Activated CD4-positive, alpha-beta T cell treated with anti-CD3 and anti-CD28 coated beads, Interleukin-2, Interleukin-6, amounts not matched to agents 100 ng/mL and 50 ng/mL, durations not matched to agents 16 hours and 8 hours (primary cell): Measurements from ENCODE around the gene NEAT1.
A peak's percentile ranks its signal among the peaks of the same experiment; 100 is the strongest.
"Not testable (repeated sequence)": the region's sequence is repeated elsewhere in the genome, so short reads cannot be mapped to it uniquely, and the experiment has no call there.

Experiments used
- DNase-seq: peaks from one replicate; pipeline ENCODE4 v3.0.0-alpha.2; 2020

NEAT1 gene

GRCh38 chr11:65436412-65437032, 13.9 kb downstream of the NEAT1 start:
- DNase-seq, result no peak

DNA sequence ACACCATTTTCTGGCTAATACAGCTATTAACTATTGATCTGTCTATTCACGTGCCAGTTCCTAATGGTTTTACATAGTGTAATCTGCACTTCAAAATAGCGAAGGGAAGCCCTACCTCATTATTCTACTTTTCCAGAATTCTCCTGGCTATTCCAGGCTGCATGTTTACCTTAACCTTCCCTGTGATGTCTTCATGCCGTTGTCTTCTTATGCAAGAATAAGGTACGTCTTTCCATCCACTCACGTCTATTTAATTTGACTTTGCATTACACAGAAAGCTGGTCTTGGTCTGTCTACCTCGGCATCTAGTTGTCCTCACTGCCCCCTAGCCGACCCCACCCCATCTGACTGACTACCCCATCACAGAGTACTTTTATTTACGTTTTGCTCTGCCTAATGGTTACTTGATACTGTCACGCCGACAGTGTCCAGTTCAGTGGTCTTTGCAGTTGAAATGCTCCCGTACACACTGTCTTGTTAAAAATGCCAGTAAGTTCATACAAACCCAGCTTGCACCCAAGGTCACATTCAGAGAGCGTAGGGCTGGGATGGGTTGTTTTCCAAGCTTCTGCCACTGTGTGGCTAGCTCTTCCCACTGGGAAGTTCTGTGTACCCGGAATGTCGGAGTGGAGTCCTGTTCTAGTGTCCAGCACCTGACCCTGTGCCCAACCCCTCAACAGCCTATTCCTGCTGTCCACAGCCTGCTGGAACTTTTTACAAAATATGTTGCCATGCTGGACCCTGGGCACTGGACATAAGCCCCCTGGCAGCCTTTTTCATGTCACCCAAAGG, 15.0 kb downstream of the NEAT1 start:
- no peak for DNase-seq

- no peak for DNase-seq
Observed at GRCh38 chr11:65438257-65439151, 15.9 kb downstream of the NEAT1 start.

DNA sequence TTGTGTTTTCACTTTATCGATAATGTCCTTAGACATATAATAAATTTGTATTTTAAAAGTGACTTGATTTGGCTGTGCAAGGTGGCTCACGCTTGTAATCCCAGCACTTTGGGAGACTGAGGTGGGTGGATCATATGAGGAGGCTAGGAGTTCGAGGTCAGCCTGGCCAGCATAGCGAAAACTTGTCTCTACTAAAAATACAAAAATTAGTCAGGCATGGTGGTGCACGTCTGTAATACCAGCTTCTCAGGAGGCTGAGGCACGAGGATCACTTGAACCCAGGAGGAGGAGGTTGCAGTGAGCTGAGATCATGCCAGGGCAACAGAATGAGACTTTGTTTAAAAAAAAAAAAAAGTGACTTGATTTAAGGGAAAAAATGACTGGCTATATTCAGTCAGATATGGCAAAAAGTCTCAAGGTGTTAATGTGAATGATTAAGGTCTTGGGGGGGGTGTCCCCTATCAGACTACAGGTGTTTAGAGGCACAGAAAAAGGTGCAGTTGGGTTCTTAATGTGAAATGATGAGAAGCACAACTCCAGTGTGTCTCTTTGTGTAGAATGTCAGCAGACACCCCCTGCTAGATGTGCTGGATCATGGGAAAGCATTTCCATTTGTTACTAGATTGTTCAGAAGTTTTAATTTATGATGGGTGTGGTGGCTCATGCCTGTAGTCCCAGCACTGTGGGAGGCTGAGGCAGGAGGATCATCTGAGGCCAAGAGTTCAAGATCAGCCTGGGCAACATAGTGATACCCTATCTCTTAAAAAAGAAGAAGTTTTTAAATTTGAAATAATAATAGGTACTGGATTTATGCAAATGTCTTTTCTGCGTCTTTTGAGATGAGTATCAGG, 17.0 kb downstream of the NEAT1 start:
- no peak for DNase-seq

GRCh38 chr11:65440831-65441499, 18.4 kb downstream of the NEAT1 start:
- peak; percentile 49 for DNase-seq

DNA sequence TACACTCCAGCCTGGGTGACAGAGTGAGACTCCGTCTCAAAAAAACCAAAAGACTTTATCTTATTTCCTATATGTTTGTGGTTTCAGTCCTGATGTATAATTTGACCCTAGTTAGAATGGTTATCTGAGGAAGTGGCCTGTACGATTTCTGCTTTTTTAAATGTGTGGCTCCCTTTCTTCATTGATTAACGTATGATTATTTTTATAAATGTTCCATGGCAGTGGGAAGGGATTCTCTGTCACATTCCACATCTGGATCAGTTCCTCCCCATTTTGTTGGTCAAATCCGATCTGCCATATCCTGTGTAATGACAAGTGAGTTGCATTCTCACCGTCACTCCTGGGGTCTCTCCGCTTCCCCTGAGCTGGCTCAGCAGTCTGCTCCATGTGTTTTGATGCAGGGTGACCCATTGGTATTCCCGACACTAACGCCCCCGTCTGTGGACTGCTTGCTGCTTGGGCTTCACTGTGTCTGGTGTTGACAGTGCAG, 20.3 kb downstream of the NEAT1 start:
- DNase-seq, result no peak

GRCh38 chr11:65444314-65445051, 21.9 kb downstream of the NEAT1 start:
- DNase-seq, result no peak

- no peak for DNase-seq
Observed at GRCh38 chr11:65445101-65445603, 22.6 kb downstream of the NEAT1 start.

DNA sequence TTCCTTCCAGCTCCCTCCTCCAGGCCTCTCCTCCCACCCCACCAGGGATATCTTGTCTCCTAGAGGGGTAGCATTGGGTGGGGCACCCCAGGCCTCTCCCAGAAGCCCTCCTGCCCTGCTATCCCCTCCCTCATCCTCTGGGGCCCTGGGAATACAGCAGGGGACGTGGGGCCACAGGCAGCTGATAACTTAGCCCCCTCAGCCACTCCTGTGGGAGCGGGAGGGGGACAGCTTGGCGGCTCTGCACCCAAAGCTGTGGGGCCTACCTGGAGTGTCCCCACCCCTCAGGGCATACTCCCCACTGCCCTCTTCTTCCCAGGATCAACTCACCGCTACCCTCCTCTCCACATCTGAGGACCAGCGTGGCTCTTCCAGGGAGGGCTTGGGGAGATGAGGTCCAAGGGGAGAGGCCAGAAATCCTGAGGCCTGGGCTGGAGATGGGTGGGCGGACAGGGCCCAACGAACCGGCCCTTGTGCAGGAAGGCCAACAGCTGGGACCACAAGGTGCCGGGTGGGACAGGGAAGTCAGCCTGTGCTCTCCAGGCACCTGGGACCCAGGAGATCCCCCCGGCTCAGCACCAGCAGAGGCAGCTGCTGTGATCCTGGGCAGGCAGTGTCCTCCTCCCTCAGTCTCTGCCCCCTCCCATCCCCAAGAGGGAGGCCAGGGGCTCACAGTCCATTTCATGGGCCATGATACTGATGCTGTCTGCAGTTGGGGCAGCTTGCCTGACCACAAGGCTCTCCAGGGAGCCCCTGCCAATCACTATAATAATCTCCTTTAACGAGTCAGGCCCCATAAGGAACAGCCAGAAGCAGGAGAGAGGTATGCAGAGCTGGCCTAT, 23.2 kb downstream of the NEAT1 start:
- DNase-seq, result no peak

DNA sequence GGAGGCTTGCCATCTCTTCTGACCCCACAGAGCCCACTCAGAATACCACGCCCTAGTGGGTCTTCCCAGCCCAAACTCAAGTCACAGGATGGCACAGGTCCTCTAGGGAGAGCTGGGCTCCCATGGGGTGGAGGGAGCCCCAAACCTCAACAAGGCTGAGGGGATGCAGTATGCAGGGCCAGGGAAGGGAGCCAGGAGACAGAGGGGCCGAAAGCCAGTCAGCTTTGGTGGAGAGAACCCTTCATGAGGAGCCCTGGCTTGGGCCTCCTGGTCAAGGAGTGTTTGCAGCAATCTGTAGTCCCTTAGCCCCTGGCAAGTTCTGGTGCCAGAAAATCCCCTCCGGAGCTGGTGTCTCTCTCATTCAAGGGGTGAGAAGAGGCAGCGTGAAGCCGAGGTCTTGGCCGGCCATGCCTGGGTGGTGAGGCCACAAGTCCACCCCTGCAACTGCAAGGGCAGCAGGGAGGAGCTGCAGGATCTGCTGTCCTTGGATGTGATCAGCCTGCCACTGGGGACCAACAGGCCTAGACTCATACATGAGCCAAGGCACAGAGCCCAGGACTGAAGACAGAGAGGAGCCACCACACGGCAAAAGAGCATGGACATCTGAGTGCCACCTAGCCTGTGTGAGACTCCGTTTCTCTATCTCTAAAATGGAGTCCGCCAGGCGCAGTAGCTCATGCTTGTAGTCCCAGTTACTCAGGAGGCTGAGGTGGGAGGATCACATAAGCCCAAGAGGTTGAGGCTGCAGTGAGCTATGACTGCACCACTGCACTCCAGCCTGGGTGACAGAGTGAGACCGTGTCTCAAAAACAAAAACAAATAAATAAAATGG, 24.1 kb downstream of the NEAT1 start:
- DNase-seq, result no peak

DNA sequence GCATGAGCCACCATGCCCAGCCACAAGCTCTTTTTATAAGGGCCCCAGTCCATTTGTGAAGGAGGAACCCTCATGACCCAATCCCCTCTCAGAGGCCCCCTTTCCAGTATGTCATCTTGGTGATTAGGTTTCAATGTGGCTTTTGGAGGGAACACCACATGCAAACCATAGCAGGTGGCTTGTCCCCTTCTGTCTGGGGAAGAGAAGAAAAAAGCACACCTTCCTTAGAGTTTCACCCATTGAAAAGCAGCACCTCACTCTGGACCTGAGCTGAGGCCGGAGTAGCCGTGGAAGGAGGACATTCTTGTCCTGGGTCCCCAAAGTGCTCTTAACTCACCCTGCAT, 25.4 kb downstream of the NEAT1 start:
- no peak for DNase-seq

- no peak for DNase-seq
Observed at GRCh38 chr11:65448418-65449105, 26.0 kb downstream of the NEAT1 start.

DNA sequence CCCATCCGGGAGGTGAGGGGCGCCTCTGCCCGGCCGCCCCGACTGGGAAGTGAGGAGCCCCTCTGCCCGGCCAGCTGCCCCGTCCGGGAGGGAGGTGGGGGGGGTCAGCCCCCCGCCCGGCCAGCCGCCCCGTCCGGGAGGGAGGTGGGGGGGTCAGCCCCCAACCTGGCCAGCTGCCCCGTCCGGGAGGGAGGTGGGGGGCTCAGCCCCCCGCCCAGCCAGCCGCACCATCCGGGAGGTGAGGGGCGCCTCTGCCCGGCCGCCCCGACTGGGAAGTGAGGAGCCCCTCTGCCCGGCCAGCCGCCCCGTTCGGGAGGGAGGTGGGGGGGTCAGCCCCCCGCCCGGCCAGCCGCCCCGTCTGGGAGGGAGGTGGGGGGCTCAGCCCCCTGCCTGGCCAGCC, 28.7 kb downstream of the NEAT1 start:
- not testable (repeated sequence) for DNase-seq

DNA sequence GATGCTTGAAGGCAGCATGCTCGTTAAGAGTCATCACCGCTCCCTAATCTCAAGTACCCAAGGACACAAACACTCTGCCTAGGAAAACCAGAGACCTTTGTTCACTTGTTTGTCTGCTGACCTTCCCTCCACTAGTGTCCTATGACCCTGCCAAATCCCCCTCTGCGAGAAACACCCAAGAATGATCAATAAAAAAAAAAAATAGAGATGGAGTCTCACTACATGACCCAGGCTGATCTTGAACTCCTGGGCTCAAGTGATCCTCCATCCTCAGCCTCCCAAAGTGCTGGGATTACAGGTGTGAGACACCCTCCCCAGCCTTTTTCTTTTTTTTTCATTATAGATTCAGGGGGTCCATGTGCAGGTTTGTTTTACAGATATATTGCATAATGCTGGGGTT, 29.7 kb downstream of the NEAT1 start:
- not testable (repeated sequence) for DNase-seq

DNA sequence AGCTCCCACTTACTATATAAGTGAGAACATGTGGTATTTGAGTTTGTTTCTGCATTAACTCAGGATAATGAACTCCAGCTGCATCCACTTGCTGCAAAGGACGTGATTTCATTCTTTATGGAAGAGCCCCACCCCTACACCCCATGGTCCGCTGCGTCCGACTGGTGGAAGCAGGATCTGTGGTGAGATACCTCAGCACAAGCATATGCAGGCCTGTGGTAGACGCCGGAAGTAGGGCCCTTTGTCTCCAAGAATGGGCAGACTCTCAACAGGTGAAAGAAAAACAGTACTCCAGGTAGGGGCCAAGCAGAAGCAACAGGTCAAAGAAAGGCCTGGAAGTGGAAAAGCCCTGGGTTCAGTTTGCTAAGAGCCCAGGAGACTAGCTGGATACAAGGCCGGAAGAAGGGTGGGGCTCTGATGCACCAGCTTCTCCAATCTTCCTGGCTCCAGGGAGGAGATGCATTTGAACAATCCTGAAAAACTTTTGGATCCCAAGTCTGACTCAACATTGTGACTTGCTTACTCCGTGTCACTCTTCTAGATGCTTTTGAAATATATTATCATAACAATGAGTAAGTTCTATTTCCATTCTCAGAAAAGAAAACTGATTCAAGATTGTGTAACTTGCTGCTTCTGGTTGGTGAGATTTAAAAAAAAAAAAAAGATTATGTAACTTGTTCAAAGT, 30.4 kb downstream of the NEAT1 start:
- no peak for DNase-seq

GRCh38 chr11:65454311-65454695, 31.7 kb downstream of the NEAT1 start:
- DNase-seq, result no peak

- DNase-seq, result peak; percentile 92
Observed at GRCh38 chr11:65454696-65455456, 32.3 kb downstream of the NEAT1 start.
